Heart left ventricle (tissue), 16 donors: ENCODE results near the gene PGF. TPM values are rescaled to one million over a fixed set of nuclear protein-coding genes. Genes with fewer than 3 reads are reported as not detected.

Experiments used
- ATAC-seq, 4 donors: fragments of 200-7000 bp; cut with Tn5 transposase; one replicate each; pipeline ENCODE4 v1.9.1; 2020 to 2022; ENCODE audit warnings: moderate library complexity in 4 of 4, mild to moderate bottlenecking in 3 of 4, moderate number of reproducible peaks in 1 of 4
- DNase-seq, 5 donors: peaks; one replicate each; pipeline ENCODE4 v3.0.0-alpha.2; 2020
- H3K27ac ChIP-seq, 12 donors: fragments of 200-600 bp; sonication (generic) in 4 of 12; one replicate each; pipeline versions ENCODE4 v1.5.0 to v1.8.0; 2016 to 2022; ENCODE audit warnings: mild to moderate bottlenecking in 2 of 12
- H3K27me3 ChIP-seq, 9 donors: fragments of 200-600 bp; sonication (generic) in 2 of 9; one replicate each; pipeline versions ENCODE4 v1.5.1 to v1.8.0; 2016 to 2022; ENCODE audit warnings: mild to moderate bottlenecking in 3 of 9
- H3K36me3 ChIP-seq, 9 donors: fragments of 200-600 bp; sonication (generic) in 2 of 9; one replicate each; pipeline versions ENCODE4 v1.5.0 to v1.8.0; 2018 to 2022; ENCODE audit warnings: mild to moderate bottlenecking in 2 of 9
- H3K4me1 ChIP-seq, 12 donors: fragments of 200-600 bp; sonication (generic) in 4 of 12; one replicate each; pipeline versions ENCODE4 v1.5.0 to v1.8.0; 2016 to 2022; ENCODE audit warnings: mild to moderate bottlenecking in 3 of 12
- H3K4me3 ChIP-seq, 12 donors: fragments of 200-600 bp; sonication (generic) in 4 of 12; one replicate each; pipeline versions ENCODE4 v1.5.0 to v1.8.0; 2017 to 2022; ENCODE audit warnings: mild to moderate bottlenecking in 9 of 12, moderate library complexity in 4 of 12
- H3K9me3 ChIP-seq, 12 donors: fragments of 200-600 bp; sonication (generic) in 4 of 12; one replicate each; pipeline versions ENCODE4 v1.5.0 to v1.8.0; 2016 to 2022; ENCODE audit warnings: mild to moderate bottlenecking in 1 of 12
- POLR2A ChIP-seq, 2 donors: fragments of 450-650 bp; IDR thresholded peaks; one replicate each; pipeline ENCODE4 v1.6.1; 2017; ENCODE audit warnings: antibody characterized with exemption in 2 of 2, mild to moderate bottlenecking in 2 of 2, moderate library complexity in 2 of 2
- WGBS, 4 donors: extraction: QIAGEN DNeasy Blood & Tissue Kit in 2 of 4; methylation state at CpG; one replicate each; pipeline versions ENCODE4 v1.1.5 to v1.1.7; 2013 to 2018; 5-methylcytosine and 5-hydroxymethylcytosine counted together
- intact Hi-C, 10 donors: fragments of 100-400 bp; cut with DNase I; formaldehyde crosslinking; loops; one replicate each; pipeline versions ENCODE4 v1.11.1 to v1.14.2; 2022
- polyA plus RNA-seq, 2 donors: library from polyadenylated mRNA; stranded (reverse); fragments of 200-250 nt; gene quantifications; one replicate each; pipeline ENCODE4 v1.2.3, GENCODE V29; 2013
- total RNA-seq, 9 donors: library from RNA; depleted of rRNA in 2 of 9; stranded (reverse); fragments of >200 nt in 2 of 9; fragmentation: NEBNext Ultra II Directional in 3 of 9; extraction: Animal tissue kit (Norgen Biotek cat#: 25700) in 3 of 9; gene quantifications; one replicate each; pipeline versions ENCODE4 v1.1.0 to v1.2.4, GENCODE V29; 2016 to 2023
- TF ChIP-seq, protein P1 (sequence below), 12 donors: fragments of 200-600 bp; sonication (generic) in 4 of 12; IDR thresholded peaks; one replicate each; pipeline versions ENCODE4 v1.5.0 to v1.8.0; 2018 to 2022; ENCODE audit warnings: antibody characterized with exemption in 12 of 12, mild to moderate bottlenecking in 5 of 12
- donor health status: ischemic (EF 13 %, LVEDD 7.1; RV severe dilation, severe dysfunction).
- donor health status: healthy with polysubstance abuse.
- donor health status: DM: no; HTN: yes; CAD: no.
- donor health status: DM: no; HTN: no; CAD: no.
- donor health status: ischemic (EF 25% LVEDD 6.9; RV normal size, moderate dysfunction).
- donor health status: ischemic (EF 25% LVEDD 5.7; RV mildly dilated, moderate dysfunction).
- donor health status: healthy.
- donor health status: DM: yes; HTN: yes; CAD: no.
- donor health status: ischemic (EF 35%, LVEDD 5.7; RV mildly dilated, moderate dysfunction).
- donor health status: nonischemic (EF 11% LVEDD 7.7; RV severe dilation, severe dysfunction).
- donor health status: DM: yes; HTN: yes; CAD: no.
- donor health status: PGD.
- donor health status: ischemic (EF 29% LVEDD 5.4; RV normal size, mild dysfunction).
- donor health status: nonischemic (EF 23%, LVEDD 6.1; RV moderate dilation, normal function).

Gene PGF
- total and polyA plus RNA-seq, 11 donors: 4.1 to 30.4 (median 5.9) TPM

GRCh38 chr14:74938531-74939495 is 16.6 kb downstream of the PGF start:
- 89 to 94% (median 93%) methylated on average over 10 of the region's 10 CpGs for WGBS, 4 donors
- intact Hi-C loops: no loop called here
- TF ChIP-seq POLR2A (IDR thresholded peaks at IDR 0.05): no peak
- TF ChIP-seq, protein P1, sequence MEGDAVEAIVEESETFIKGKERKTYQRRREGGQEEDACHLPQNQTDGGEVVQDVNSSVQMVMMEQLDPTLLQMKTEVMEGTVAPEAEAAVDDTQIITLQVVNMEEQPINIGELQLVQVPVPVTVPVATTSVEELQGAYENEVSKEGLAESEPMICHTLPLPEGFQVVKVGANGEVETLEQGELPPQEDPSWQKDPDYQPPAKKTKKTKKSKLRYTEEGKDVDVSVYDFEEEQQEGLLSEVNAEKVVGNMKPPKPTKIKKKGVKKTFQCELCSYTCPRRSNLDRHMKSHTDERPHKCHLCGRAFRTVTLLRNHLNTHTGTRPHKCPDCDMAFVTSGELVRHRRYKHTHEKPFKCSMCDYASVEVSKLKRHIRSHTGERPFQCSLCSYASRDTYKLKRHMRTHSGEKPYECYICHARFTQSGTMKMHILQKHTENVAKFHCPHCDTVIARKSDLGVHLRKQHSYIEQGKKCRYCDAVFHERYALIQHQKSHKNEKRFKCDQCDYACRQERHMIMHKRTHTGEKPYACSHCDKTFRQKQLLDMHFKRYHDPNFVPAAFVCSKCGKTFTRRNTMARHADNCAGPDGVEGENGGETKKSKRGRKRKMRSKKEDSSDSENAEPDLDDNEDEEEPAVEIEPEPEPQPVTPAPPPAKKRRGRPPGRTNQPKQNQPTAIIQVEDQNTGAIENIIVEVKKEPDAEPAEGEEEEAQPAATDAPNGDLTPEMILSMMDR (IDR thresholded peaks at IDR 0.05): no peak
- Histone ChIP-seq H3K9me3 (no peaks in the 10 kb centered on the region), H3K36me3 (peaks cover 0 to 15% (median 0%) of the 10 kb centered on the region in 9 donors), H3K4me1 (peaks cover 0 to 74% (median 58%) of the 10 kb centered on the region in 12 donors), H3K27me3 (no peaks in the 10 kb centered on the region), H3K27ac (peak overlapping the region in 11 of 12 donors; percentile 59 to 94 (median 83)), H3K4me3 (no peak overlapping the region)
- DNase-seq (no peak), ATAC-seq (no peak)

DNA sequence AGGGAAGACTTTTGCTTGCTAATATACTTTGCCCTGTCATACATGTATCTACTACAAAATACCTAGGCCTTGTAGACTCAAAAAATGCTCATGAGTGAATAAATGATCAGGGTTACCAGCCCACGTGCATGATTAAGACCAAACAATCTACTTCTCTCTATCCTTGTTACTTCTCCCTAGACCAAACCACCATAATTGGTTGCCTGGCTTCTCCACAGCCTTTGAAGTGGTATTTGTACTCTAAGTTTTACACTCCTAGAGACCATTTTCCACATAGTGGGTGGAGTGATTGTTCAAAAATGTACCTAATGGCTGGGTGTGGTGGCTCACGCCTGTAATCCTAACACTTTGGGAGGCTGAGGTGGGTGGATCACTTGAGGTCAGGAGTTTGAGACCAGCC is 18.2 kb downstream of the PGF start:
- Histone ChIP-seq H3K9me3 (no peaks in the 10 kb centered on the region), H3K4me1 (peaks cover 0 to 74% (median 65%) of the 10 kb centered on the region in 12 donors), H3K27ac (no peak overlapping the region), H3K4me3 (no peak overlapping the region), H3K36me3 (peaks cover 0 to 3% (median 0%) of the 10 kb centered on the region in 9 donors), H3K27me3 (no peaks in the 10 kb centered on the region)
- intact Hi-C loops: no loop called here
- no peak for DNase-seq
- ATAC-seq: no peak
- TF ChIP-seq POLR2A (IDR thresholded peaks at IDR 0.05): no peak
- TF ChIP-seq, protein P1 (IDR thresholded peaks at IDR 0.05): no peak
- WGBS, 4 donors: 93 to 98% (median 95%) methylated on average over 2 of the region's 2 CpGs

DNA sequence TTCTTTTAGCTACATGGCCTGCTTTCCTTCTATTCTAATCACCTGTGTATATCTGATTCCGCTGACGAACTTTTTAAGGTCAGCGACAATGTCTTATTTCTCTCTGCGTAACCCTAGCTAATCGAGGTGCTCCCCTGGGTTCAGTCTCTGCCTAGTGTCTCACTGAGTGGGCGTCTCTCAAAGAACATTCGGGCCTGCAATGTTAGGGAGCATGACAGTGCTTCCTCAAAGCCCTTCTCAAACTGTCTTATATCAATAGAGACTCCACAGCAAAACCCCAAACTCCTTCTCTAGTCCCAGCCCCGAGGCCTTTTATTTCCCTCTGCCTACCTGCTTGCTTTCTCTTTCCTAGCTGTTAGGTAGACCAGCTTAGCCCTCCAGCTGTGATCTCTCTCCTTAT is 18.7 kb downstream of the PGF start:
- H3K36me3 ChIP-seq: no peaks in the 10 kb centered on the region
- no peaks in the 10 kb centered on the region for H3K9me3 ChIP-seq
- H3K4me1 ChIP-seq: peaks cover 0 to 73% (median 62%) of the 10 kb centered on the region in 12 donors
- no peak for DNase-seq
- no peak for ATAC-seq
- intact Hi-C loops: no loop called here
- no peak for TF ChIP-seq POLR2A (IDR thresholded peaks at IDR 0.05)
- TF ChIP-seq, protein P1 (IDR thresholded peaks at IDR 0.05): no peak
- WGBS, 4 donors: 94 to 98% (median 95%) methylated on average over 8 of the region's 8 CpGs
- H3K27ac ChIP-seq: no peak overlapping the region
- no peaks in the 10 kb centered on the region for H3K27me3 ChIP-seq
- H3K4me3 ChIP-seq: no peak overlapping the region

DNA sequence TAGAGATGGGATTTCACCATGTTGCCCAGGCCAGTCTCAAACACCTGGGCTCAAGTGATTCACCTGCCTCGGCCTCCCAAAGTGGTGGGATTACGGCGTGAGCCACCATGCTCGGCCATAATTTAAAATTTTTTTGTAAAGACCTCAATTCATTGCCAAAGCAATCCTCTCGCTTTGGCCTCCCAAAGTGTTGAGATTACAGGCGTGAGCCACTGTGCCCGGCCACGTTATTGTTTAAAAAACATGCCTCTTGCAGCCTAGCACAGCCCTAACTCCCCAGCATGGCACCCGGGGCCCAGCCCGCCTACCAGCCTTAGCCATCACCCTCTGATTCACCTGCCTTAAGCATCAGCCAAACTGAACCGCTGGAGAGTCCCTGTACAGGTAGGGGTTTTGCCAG is 19.2 kb downstream of the PGF start:
- Histone ChIP-seq H3K36me3 (no peaks in the 10 kb centered on the region), H3K27ac (no peak overlapping the region), H3K4me1 (peaks cover 0 to 68% (median 57%) of the 10 kb centered on the region in 12 donors), H3K4me3 (no peak overlapping the region), H3K27me3 (no peaks in the 10 kb centered on the region), H3K9me3 (no peaks in the 10 kb centered on the region)
- 93 to 97% (median 95%) methylated on average over 11 of the region's 11 CpGs for WGBS, 4 donors
- intact Hi-C loops: no loop called here
- DNase-seq: no peak
- TF ChIP-seq, protein P1 (IDR thresholded peaks at IDR 0.05): no peak
- no peak for TF ChIP-seq POLR2A (IDR thresholded peaks at IDR 0.05)
- ATAC-seq: no peak
